ENCODE measurements around the gene ANGPT4.

The ANGPT4 gene

GRCh38 chr20:821046-821730, 94.9 kb downstream of the ANGPT4 start:
- DNase-seq: no peak

- DNase-seq: no peak
These were observed 95.7 kb downstream of the ANGPT4 start for GRCh38 chr20:820323-820953.

Measured in stimulated activated CD4-positive, alpha-beta T cell treated with anti-CD3 and anti-CD28 coated beads, Interleukin-15, amount 100 ng/mL, for 24 hours (primary cell).